GM12878 (cell line): ENCODE results near the gene RAB30. TPM values are rescaled to one million over a fixed set of nuclear protein-coding genes. Genes with fewer than 3 reads are reported as not detected.

Experiments
- ATAC-seq: fragments of 200-7000 bp; cut with Tn5 transposase; 3 replicates; pipeline ENCODE4 v1.9.1; 2020; ENCODE audit warnings: mild to moderate bottlenecking, moderate library complexity
- BruUV-seq: library from RNA; stranded (reverse); fragments of 400-500 nt; replicated peaks from 2 replicates; lab custom pipeline; 2021; lab: Mats Ljungman, UMichigan
- CTCF ChIA-PET: fragments of 300-600 bp; sonication (Branson Sonifier 250); formaldehyde crosslinking; extraction: SDS; loops from one replicate; lab custom pipeline; 2021; ENCODE audit warnings: inconsistent platforms; lab: Yijun Ruan, JAX
- POLR2A ChIA-PET: fragments of 350-600 bp; formaldehyde crosslinking; extraction: SDS; loops from one replicate; lab custom pipeline; 2021; ENCODE audit warnings: inconsistent platforms; lab: Charles Lee
- RAD21 ChIA-PET: fragments of 300-600 bp; sonication (Branson Sonifier 250); formaldehyde crosslinking; loops from one replicate; lab custom pipeline; 2023; ENCODE audit warnings: antibody characterized with exemption; ENCODE audit not compliant: unreplicated experiment; lab: Charles Lee
- SMC1A ChIA-PET: fragments of 300-600 bp; sonication (Branson Sonifier 250); formaldehyde crosslinking; loops from one replicate; lab custom pipeline; 2023; ENCODE audit not compliant: unreplicated experiment, uncharacterized antibody; lab: Charles Lee
- DNase-seq: peaks from one replicate; pipeline ENCODE4 v3.0.0-alpha.2; 2011; ENCODE audit warnings: low read depth, low spot score
- FAIRE-seq: peaks from 3 replicates; lab custom pipeline; 2011; peaks lifted over from hg19 to GRCh38; lab: Jason Lieb, UNC
- H2AFZ ChIP-seq: 2 replicates; pipeline ENCODE4 v1.6.0; 2011; ENCODE audit warnings: low read depth, low read length, control low read depth; ENCODE audit not compliant: control insufficient read depth
- H3K27ac ChIP-seq: 2 replicates; pipeline ENCODE4 v1.5.1; 2011; ENCODE audit warnings: control low read depth; ENCODE audit not compliant: control insufficient read depth, insufficient read depth
- H3K27me3 ChIP-seq, 2 experiments: replicated peaks in 1 of 2; 2 replicates each; pipeline versions ENCODE4 v1.6.0 to v1.6.1; 2011; ENCODE audit warnings: low read length in 1 of 2; ENCODE audit not compliant: control insufficient read depth in 2 of 2, insufficient read depth in 2 of 2
- H3K36me3 ChIP-seq, 2 experiments: 2 replicates each; pipeline ENCODE4 v1.5.1; 2011; ENCODE audit warnings: low read length in 1 of 2; ENCODE audit not compliant: control insufficient read depth in 2 of 2, insufficient read depth in 2 of 2
- H3K4me1 ChIP-seq: 2 replicates; pipeline ENCODE4 v1.6.1; 2011; ENCODE audit warnings: mild to moderate bottlenecking, low read length, moderate library complexity, mixed read lengths; ENCODE audit not compliant: control insufficient read depth, insufficient read depth
- H3K4me2 ChIP-seq: 2 replicates; pipeline ENCODE4 v1.6.0; 2011; ENCODE audit warnings: control low read depth; ENCODE audit not compliant: control insufficient read depth, insufficient read depth
- H3K4me3 ChIP-seq: fragments of 200-600 bp; sonication (generic); 2 replicates; pipeline ENCODE4 v1.5.1; 2016
- H3K79me2 ChIP-seq: 2 replicates; pipeline ENCODE4 v1.6.0; 2011; ENCODE audit warnings: low read length; ENCODE audit not compliant: control insufficient read depth, insufficient read depth
- H3K9ac ChIP-seq: 2 replicates; pipeline ENCODE4 v1.8.0; 2011; ENCODE audit warnings: low read length, control low read depth, mixed read lengths; ENCODE audit not compliant: control insufficient read depth, insufficient read depth
- H3K9me3 ChIP-seq: replicated peaks from 3 replicates; pipeline ENCODE4 v1.5.1; 2011; ENCODE audit warnings: mild to moderate bottlenecking, low read length; ENCODE audit not compliant: control insufficient read depth, insufficient read depth
- H4K20me1 ChIP-seq: 2 replicates; pipeline ENCODE4 v1.6.0; 2011; ENCODE audit not compliant: control insufficient read depth, insufficient read depth
- BRCA1 ChIP-seq: IDR thresholded peaks from 2 replicates; pipeline ENCODE4 v1.6.1; 2011; ENCODE audit warnings: low read depth, low read length, improper control_type of control experiment
- CREB1 ChIP-seq: IDR thresholded peaks from 2 replicates; pipeline ENCODE4 v1.6.1; 2012; ENCODE audit warnings: low read depth, mild to moderate bottlenecking, inconsistent platforms
- HCFC1 ChIP-seq: fragments of 150-350 bp; IDR thresholded peaks from 2 replicates; pipeline ENCODE4 v1.6.1; 2014; ENCODE audit warnings: low read length
- MYC ChIP-seq: IDR thresholded peaks from 2 replicates; pipeline ENCODE4 v1.6.1; 2011; ENCODE audit warnings: mild to moderate bottlenecking, low read length, moderate library complexity, inconsistent platforms; ENCODE audit not compliant: insufficient read depth, insufficient replicate concordance, insufficient read length, severe bottlenecking
- NR2F1 ChIP-seq: fragments of 450-650 bp; conservative IDR thresholded peaks from 2 replicates; pipeline ENCODE4 v1.6.1; 2017; ENCODE audit warnings: mild to moderate bottlenecking
- RFX5 ChIP-seq: IDR thresholded peaks from 2 replicates; pipeline ENCODE4 v1.6.1; 2011; ENCODE audit warnings: low read depth, low read length, improper control_type of control experiment
- in situ Hi-C: fragments of 300-500 bp; cut with MboI; formaldehyde crosslinking; loops from 9 replicates; pipeline ENCODE4 v1.14.3; 2018; ENCODE audit warnings: mixed read lengths
- intact Hi-C: fragments of 100-400 bp; cut with micrococcal nuclease; formaldehyde crosslinking; loops from one replicate; pipeline ENCODE4 v1.14.2; 2022; ENCODE audit not compliant: unreplicated experiment
- polyA plus RNA-seq, 11 experiments: library from polyadenylated mRNA; depleted of rRNA in 4 of 11; unstranded in 6 of 11; stranded (reverse) in 5 of 11; fragments of >200 nt; fragmentation: Nextera tagmentation in 4 of 11; fragmentation: Illumina TruSeq in 1 of 11; extraction: Ambion mirVana in 4 of 11; extraction: Trizol in 1 of 11; gene quantifications; 1 replicate in 1 of 11; 2 replicates in 10 of 11; pipeline versions ENCODE4 v1.2.1 to v1.2.3, GENCODE V29; 2011 to 2016; ENCODE audit warnings: inconsistent platforms in 2 of 11, missing spikeins in 2 of 11, low read depth in 1 of 11
- total RNA-seq, 4 experiments: library from RNA; depleted of rRNA in 3 of 4; stranded (reverse); fragments of >200 nt in 3 of 4; fragmentation: Illumina TruSeq in 1 of 4; extraction: Trizol in 1 of 4; gene quantifications; 2 replicates each; pipeline versions ENCODE4 v1.2.1 to v1.2.3, GENCODE V29; 2013 to 2021
- TF ChIP-seq, protein P1 (sequence below): fragments of 450-650 bp; IDR thresholded peaks from 2 replicates; pipeline ENCODE4 v1.6.1; 2018; ENCODE audit warnings: mild to moderate bottlenecking, low read depth, moderate library complexity; ENCODE audit not compliant: partially characterized antibody
- TF ChIP-seq, protein P2 (sequence below): fragments of 150-350 bp; IDR thresholded peaks from 2 replicates; pipeline ENCODE4 v1.6.1; 2014; ENCODE audit warnings: mild to moderate bottlenecking, low read depth, low read length

The RAB30 gene
- total and polyA plus RNA-seq, 10 of the 15 experiments (the other 5 are each of a cell fraction or from before 2014, with no cell fraction given): 9.8 to 26.7 (median 19.2) TPM

DNA sequence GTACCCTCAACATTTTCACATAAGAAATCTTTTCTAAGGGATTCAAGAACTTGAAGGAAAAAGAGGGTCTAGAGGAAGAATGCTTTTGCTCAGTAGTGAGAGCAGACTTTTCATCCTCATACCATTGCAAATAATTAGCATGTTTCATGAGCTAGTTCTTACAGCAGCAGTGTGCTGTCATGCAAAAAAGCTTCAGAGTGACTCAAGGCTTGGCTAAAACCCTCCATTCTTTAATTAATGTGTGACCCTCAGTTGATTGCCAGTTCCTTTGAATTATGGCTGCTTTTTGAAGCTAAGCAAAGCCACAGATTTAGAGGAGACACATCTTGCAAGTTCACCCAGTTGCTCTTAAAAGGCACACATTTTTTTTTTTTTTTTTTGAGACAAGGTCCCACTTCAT is 48.6 kb upstream of the RAB30 start:
- RAD21 ChIA-PET: interaction anchor here (0.7 to 0.9 kb wide), 3 partner anchors 13 to 36 kb away, joined by 3 read pairs; partner anchors contain the start of gene PCF11
- Histone ChIP-seq H2AFZ (no peak overlapping the region; the same call in 1 of the 2 replicates), H3K79me2 (no peaks in the 10 kb centered on the region), H3K4me3 (no peak overlapping the region), H3K9ac (no peak overlapping the region), H3K27ac (no peak overlapping the region), H3K36me3 (no peaks in the 10 kb centered on the region), H3K4me1 (peaks cover 12% of the 10 kb centered on the region), H3K9me3 (no peaks in the 10 kb centered on the region), H3K4me2 (no peak overlapping the region), H4K20me1 (no peaks in the 10 kb centered on the region), H3K27me3 (no peaks in the 10 kb centered on the region)
- SMC1A ChIA-PET: interaction anchor here (0.7 to 1.0 kb wide), 4 partner anchors 10 to 73 kb away, joined by 3 to 7 read pairs (median 4); partner anchors contain the start of genes ANKRD42 and PCF11
- FAIRE-seq (no peak), DNase-seq (no peak), ATAC-seq (no peak)
- CTCF ChIA-PET: interaction anchor here (2.1 kb wide), 1 partner anchor 31 kb away, joined by 5 read pairs; no protein-coding TSS in a partner anchor
- BruUV-seq: no TSS peak
- TF ChIP-seq RFX5 (no peak), BRCA1 (no peak), NR2F1 (no peak), MYC (no peak), HCFC1 (no peak), CREB1 (no peak)
- TF ChIP-seq, protein P1, sequence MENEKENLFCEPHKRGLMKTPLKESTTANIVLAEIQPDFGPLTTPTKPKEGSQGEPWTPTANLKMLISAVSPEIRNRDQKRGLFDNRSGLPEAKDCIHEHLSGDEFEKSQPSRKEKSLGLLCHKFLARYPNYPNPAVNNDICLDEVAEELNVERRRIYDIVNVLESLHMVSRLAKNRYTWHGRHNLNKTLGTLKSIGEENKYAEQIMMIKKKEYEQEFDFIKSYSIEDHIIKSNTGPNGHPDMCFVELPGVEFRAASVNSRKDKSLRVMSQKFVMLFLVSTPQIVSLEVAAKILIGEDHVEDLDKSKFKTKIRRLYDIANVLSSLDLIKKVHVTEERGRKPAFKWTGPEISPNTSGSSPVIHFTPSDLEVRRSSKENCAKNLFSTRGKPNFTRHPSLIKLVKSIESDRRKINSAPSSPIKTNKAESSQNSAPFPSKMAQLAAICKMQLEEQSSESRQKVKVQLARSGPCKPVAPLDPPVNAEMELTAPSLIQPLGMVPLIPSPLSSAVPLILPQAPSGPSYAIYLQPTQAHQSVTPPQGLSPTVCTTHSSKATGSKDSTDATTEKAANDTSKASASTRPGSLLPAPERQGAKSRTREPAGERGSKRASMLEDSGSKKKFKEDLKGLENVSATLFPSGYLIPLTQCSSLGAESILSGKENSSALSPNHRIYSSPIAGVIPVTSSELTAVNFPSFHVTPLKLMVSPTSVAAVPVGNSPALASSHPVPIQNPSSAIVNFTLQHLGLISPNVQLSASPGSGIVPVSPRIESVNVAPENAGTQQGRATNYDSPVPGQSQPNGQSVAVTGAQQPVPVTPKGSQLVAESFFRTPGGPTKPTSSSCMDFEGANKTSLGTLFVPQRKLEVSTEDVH: no peak
- TF ChIP-seq, protein P2, sequence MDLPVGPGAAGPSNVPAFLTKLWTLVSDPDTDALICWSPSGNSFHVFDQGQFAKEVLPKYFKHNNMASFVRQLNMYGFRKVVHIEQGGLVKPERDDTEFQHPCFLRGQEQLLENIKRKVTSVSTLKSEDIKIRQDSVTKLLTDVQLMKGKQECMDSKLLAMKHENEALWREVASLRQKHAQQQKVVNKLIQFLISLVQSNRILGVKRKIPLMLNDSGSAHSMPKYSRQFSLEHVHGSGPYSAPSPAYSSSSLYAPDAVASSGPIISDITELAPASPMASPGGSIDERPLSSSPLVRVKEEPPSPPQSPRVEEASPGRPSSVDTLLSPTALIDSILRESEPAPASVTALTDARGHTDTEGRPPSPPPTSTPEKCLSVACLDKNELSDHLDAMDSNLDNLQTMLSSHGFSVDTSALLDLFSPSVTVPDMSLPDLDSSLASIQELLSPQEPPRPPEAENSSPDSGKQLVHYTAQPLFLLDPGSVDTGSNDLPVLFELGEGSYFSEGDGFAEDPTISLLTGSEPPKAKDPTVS: no peak
- intact Hi-C loops: no loop called here
- POLR2A ChIA-PET: interaction anchor here (0.7 to 1.2 kb wide), 2 partner anchors 36 to 113 kb away, joined by 4 to 9 read pairs; partner anchors contain the start of gene PCF11
- in situ Hi-C loops: no loop called here
